CD4-positive, alpha-beta T cell treated with Interleukin-17A for 1 hour (primary cell): ENCODE measurements around the gene PNMA8B.

Experiments used
- DNase-seq: peaks from one replicate; pipeline ENCODE4 v3.0.0-alpha.2; 2020

Gene PNMA8B

GRCh38 chr19:46451352-46451751 lies 44.3 kb downstream of the PNMA8B start:
- DNase-seq = no peak

DNA sequence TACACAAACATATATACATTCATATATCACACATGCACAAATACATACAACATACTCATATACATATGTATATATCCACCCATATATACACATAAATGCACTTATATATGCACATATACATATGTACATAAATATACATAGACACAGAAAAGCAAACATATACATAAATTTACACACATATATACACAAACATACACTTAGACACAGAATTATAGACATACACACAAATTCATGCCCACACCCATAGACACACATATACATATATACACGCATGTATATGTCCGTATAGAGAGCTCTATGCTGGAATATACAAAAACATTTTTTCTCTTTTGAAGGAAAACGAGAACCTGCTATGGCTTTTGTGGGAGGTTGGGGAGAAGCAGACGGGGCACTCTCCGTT lies 44.9 kb downstream of the PNMA8B start:
- DNase-seq = no peak

DNA sequence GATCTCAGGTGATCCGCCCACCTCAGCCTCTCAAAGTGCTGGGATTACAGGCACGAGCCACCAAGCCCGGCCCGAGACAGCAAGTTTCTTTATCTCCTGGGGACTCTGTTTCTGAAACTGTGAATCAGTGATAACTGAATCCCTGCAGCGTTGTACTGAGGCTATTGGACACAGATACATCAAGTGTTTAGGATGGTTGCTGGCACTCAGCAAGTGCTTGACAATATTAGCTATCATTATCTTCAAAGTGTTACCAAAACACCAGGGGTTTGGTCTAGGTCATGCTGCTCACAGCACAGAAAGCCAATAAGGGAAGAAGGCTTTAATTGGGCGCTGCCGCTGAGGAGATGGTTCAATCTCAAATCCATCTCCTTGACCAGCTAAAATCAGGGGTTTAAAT lies 46.4 kb downstream of the PNMA8B start:
- no peak for DNase-seq

GRCh38 chr19:46448601-46449000 lies 47.1 kb downstream of the PNMA8B start:
- DNase-seq = no peak

DNA sequence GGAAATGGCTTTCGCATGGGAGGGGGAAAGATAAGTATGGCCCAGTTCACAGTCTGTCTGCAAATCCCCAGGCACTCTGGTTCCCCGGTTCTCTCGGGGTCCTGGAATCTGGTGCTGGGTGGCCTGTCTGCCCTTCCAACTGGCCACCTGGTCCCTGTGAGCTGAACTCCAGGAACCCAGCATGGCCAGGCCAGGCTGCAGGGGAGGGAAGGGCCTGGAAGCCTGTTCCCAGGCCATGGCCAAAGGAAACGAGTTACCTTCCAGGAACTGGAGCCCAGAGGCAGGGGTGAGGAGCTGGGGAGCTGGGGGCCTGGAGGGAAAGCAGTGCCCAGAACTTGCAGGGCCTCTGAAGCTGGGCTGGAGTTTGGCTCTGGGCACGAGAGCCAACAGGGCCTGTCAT lies 47.8 kb downstream of the PNMA8B start:
- DNase-seq = no peak

DNA sequence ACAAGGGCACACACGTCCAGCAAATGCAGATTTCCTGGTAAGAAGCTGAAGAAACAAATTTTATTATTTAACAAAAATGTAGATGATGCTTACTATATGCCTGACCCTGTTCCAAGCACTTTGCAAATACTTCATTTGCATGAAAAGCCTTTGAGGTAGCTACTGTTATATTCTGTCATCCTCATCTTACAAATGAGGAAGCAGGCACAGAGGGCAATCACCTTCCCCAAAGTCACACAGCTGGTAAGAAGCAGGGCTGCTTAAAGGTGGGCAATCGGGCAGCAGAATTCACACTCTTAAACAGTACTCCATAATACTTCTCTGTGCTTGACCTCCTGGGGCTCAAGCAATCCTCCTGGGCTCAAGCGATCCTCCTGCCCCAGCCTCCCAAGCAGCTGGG lies 48.7 kb downstream of the PNMA8B start:
- DNase-seq = no peak

GRCh38 chr19:46446021-46446420 lies 49.6 kb downstream of the PNMA8B start:
- DNase-seq = no peak

DNA sequence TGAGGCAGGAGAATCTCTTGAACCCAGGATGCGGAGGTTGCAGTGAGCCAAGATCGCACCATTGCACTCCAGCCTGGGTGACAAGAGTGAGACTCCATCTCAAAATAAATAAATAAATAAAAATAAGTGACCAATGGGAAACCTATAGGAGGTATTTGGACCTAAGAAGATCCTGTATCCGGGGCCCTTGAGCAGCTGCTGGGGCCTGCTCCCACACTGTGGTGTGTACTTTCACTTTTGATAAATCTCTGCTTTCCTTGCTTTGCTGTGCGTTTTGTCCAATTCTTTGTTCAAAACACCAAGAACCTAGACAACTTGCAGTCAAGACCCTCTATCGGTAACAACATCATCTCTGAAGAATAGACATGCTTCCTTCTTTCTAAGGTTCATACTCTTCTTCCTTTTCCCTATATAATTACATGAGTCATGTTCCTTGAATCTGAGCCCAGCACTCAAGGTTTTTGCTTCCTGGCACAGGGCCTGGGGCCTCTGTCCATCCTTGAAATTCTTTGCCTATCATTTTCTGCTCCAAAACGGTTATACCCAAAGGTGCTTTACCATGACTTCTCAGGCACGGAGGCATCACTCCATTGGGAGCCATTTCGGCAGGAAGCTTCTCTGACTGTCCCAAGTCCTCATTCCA lies 52.7 kb downstream of the PNMA8B start:
- DNase-seq = no peak

- DNase-seq = no peak
Observed at GRCh38 chr19:46441866-46442265, 53.8 kb downstream of the PNMA8B start.
